Lower leg skin (tissue), 3 donors: ENCODE results near the gene SEPTIN11.

Experiments used
- POLR2A ChIP-seq, 2 donors: fragments of 450-650 bp; IDR thresholded peaks; one replicate each; pipeline ENCODE4 v1.6.1; 2016 to 2017; ENCODE audit warnings: antibody characterized with exemption in 2 of 2, mild to moderate bottlenecking in 1 of 2, moderate library complexity in 1 of 2
- TF ChIP-seq, protein P1 (sequence below), 3 donors: fragments of 450-650 bp; IDR thresholded peaks; one replicate each; pipeline ENCODE4 v1.5.1; 2016; ENCODE audit warnings: antibody characterized with exemption in 3 of 3, mild to moderate bottlenecking in 3 of 3, moderate library complexity in 2 of 3

DNA sequence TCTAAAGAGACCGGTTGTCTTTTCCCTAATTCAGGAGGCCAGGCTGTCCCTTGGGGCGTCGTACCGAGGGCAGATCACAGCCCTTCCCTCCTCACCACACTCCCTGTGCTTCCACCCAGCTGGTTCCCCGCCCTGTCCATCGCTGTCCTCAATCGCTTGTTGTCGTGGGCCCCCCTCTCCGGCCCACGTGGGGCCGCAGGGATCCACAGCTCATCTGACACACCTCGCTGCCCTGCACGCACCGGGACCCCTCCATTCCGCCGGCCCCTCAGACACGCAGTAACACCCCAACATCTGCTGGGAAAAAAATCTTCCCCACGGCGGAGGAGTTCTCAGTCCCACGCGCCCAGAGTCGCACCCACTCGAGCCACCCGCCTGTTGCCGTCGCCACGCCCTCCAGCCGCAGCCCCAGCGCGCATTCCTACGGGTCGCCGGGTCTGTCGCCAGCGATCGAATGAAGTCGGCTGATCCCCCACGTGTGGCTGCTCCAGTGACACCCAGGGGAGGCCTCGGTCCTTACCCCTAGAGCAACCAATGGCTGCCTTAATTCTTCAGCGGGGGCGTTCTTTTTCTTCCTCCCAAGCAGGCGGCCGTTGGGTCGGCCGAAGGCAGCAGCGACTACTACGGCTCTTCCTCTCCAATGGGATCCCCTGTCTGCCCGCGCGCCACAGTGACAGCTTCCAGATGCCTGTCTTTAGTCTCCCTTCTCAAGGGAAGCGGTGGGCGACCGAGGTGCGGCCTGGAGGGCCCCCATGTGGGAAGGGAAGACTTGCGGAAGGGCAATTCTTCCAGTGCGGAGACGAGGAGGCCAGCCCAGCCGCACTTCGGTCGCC is 893 bp upstream of the SEPTIN11 start:
- TF ChIP-seq, protein P1, sequence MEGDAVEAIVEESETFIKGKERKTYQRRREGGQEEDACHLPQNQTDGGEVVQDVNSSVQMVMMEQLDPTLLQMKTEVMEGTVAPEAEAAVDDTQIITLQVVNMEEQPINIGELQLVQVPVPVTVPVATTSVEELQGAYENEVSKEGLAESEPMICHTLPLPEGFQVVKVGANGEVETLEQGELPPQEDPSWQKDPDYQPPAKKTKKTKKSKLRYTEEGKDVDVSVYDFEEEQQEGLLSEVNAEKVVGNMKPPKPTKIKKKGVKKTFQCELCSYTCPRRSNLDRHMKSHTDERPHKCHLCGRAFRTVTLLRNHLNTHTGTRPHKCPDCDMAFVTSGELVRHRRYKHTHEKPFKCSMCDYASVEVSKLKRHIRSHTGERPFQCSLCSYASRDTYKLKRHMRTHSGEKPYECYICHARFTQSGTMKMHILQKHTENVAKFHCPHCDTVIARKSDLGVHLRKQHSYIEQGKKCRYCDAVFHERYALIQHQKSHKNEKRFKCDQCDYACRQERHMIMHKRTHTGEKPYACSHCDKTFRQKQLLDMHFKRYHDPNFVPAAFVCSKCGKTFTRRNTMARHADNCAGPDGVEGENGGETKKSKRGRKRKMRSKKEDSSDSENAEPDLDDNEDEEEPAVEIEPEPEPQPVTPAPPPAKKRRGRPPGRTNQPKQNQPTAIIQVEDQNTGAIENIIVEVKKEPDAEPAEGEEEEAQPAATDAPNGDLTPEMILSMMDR (IDR thresholded peaks at IDR 0.05) = no peak
- TF ChIP-seq POLR2A (IDR thresholded peaks at IDR 0.05) = no peak
